ENCODE measurements around the gene NPAS4. TPM values are rescaled to one million over a fixed set of nuclear protein-coding genes. Genes with fewer than 3 reads are reported as not detected.

NPAS4 gene
- total and polyA plus RNA-seq, 9 of the 15 experiments (the other 6 are each of a cell fraction or from before 2014, with no cell fraction given): not detected

- H3K4me1 ChIP-seq (replicated peaks in 1 of 2; ENCODE audit: control insufficient read depth in 2 of 2, insufficient read depth in 2 of 2, low read length in 2 of 2): peaks cover 0 to 17% of the 10 kb centered on the region in 2 experiments; a peak in 3 of 5 replicates
- H3K36me3 ChIP-seq (ENCODE audit: control insufficient read depth, insufficient read depth, low read length): no peaks in the 10 kb centered on the region
- H3K27me3 ChIP-seq (ENCODE audit: control insufficient read depth in 2 of 2, insufficient read depth in 2 of 2, low read length in 2 of 2): no peaks in the 10 kb centered on the region
- intact Hi-C loops (cut with micrococcal nuclease) (no loop called here), in situ Hi-C loops (cut with MboI) (no loop called here)
- H3K4me2 ChIP-seq (ENCODE audit: insufficient read depth, low read length): no peak overlapping the region
- H3K79me2 ChIP-seq (ENCODE audit: control insufficient read depth, insufficient read depth, low read length): no peaks in the 10 kb centered on the region
- FAIRE-seq (no peak), ATAC-seq (no peak), DNase-seq (ENCODE audit: extremely low read depth in 1 of 4, low spot score in 3 of 4) (no peak)
- H3K9me1 ChIP-seq (ENCODE audit: control insufficient read depth, insufficient read depth, low read length): no peaks in the 10 kb centered on the region
- no peak overlapping the region for H2AFZ ChIP-seq (ENCODE audit: low read depth, low read length)
- POLR2A ChIA-PET: interaction anchor here (0.6 kb wide), 1 partner anchor 98 kb away, joined by 3 read pairs; no protein-coding TSS in a partner anchor
- peaks cover 3% of the 10 kb centered on the region; the same call in 1 of the 2 replicates for H4K20me1 ChIP-seq (replicated peaks; ENCODE audit: control insufficient read depth, insufficient read depth, low read length)
- no peak overlapping the region for H3K4me3 ChIP-seq
- no peak overlapping the region for H3K27ac ChIP-seq (ENCODE audit: extremely low read depth, low read depth, low read length)
- no peak overlapping the region for H3K9ac ChIP-seq (ENCODE audit: insufficient read depth in 1 of 2, low read depth in 2 of 2, low read length in 2 of 2)
- BruUV-seq (replicated peaks): no TSS peak
- CTCF ChIA-PET (ENCODE audit: low intra/inter-chr PET ratio): no interaction called here
- H3K9me3 ChIP-seq (replicated peaks; ENCODE audit: control insufficient read depth, insufficient read depth, low read depth, low read length): peaks cover 4% of the 10 kb centered on the region; the same call in 1 of the 2 replicates
- 16% methylated on average over 3 of the region's 3 CpGs for WGBS (ENCODE audit: insufficient coverage, low coverage, missing lambda C conversion rate)
- TF ChIP-seq KAT7 (CRISPR knock-in tag; IDR thresholded peaks at IDR 0.05; ENCODE audit: borderline replicate concordance): no peak
- no peak for TF ChIP-seq NR1H2 (CRISPR knock-in tag; IDR thresholded peaks at IDR 0.05)
- no peak for TF ChIP-seq POLR2A (conservative IDR thresholded peaks at IDR 0.05)
- no peak for TF ChIP-seq TOE1 (IDR thresholded peaks at IDR 0.05; ENCODE audit: borderline replicate concordance)
- no peak for TF ChIP-seq TOE1 (CRISPR knock-in tag; IDR thresholded peaks at IDR 0.05; ENCODE audit: borderline replicate concordance, low read depth)
- no peak for TF ChIP-seq RAD51 (IDR thresholded peaks at IDR 0.05; ENCODE audit: borderline replicate concordance, low read depth)
- TF ChIP-seq NELFE (IDR thresholded peaks at IDR 0.05; ENCODE audit: insufficient read depth, insufficient read length): no peak
- TF ChIP-seq, protein P1, sequence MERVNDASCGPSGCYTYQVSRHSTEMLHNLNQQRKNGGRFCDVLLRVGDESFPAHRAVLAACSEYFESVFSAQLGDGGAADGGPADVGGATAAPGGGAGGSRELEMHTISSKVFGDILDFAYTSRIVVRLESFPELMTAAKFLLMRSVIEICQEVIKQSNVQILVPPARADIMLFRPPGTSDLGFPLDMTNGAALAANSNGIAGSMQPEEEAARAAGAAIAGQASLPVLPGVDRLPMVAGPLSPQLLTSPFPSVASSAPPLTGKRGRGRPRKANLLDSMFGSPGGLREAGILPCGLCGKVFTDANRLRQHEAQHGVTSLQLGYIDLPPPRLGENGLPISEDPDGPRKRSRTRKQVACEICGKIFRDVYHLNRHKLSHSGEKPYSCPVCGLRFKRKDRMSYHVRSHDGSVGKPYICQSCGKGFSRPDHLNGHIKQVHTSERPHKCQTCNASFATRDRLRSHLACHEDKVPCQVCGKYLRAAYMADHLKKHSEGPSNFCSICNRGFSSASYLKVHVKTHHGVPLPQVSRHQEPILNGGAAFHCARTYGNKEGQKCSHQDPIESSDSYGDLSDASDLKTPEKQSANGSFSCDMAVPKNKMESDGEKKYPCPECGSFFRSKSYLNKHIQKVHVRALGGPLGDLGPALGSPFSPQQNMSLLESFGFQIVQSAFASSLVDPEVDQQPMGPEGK (CRISPR knock-in tag; IDR thresholded peaks at IDR 0.05; ENCODE audit: borderline replicate concordance): no peak
- TF ChIP-seq, protein P2, sequence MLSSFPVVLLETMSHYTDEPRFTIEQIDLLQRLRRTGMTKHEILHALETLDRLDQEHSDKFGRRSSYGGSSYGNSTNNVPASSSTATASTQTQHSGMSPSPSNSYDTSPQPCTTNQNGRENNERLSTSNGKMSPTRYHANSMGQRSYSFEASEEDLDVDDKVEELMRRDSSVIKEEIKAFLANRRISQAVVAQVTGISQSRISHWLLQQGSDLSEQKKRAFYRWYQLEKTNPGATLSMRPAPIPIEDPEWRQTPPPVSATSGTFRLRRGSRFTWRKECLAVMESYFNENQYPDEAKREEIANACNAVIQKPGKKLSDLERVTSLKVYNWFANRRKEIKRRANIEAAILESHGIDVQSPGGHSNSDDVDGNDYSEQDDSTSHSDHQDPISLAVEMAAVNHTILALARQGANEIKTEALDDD (IDR thresholded peaks at IDR 0.05): no peak
- TF ChIP-seq BACH1 (tag; IDR thresholded peaks at IDR 0.05): no peak
Observed at GRCh38 chr11:66462911-66463310, 42.1 kb downstream of the NPAS4 start.
